Renal cortex interstitium (tissue), 11 donors: ENCODE measurements around the gene NTRK3. TPM values are rescaled to one million over a fixed set of nuclear protein-coding genes. Genes with fewer than 3 reads are reported as not detected.
"Not testable (repeated sequence)": the region's sequence is repeated elsewhere in the genome, so short reads cannot be mapped to it uniquely, and the experiment has no call there.

Experiments used
- DNase-seq, 11 donors: peaks; one replicate each; pipeline ENCODE4 v3.0.0-alpha.2; 2013; ENCODE audit warnings: low read depth in 9 of 11, low spot score in 4 of 11; ENCODE audit errors: extremely low read depth in 1 of 11
- polyA plus RNA-seq, 3 donors: library from polyadenylated mRNA; unstranded; fragments of 120-200 nt; gene quantifications; one replicate each; pipeline ENCODE4 v1.2.1, GENCODE V29; 2013; ENCODE audit not compliant: insufficient read length in 3 of 3

Gene NTRK3
- polyA plus RNA-seq, 3 donors: 9.1 to 19.2 (median 13.7) TPM

GRCh38 chr15:88100181-88100580, 156.4 kb downstream of the NTRK3 start:
- no peak for DNase-seq

- no peak for DNase-seq
Observed at GRCh38 chr15:88098361-88098760, 158.2 kb downstream of the NTRK3 start.

DNA sequence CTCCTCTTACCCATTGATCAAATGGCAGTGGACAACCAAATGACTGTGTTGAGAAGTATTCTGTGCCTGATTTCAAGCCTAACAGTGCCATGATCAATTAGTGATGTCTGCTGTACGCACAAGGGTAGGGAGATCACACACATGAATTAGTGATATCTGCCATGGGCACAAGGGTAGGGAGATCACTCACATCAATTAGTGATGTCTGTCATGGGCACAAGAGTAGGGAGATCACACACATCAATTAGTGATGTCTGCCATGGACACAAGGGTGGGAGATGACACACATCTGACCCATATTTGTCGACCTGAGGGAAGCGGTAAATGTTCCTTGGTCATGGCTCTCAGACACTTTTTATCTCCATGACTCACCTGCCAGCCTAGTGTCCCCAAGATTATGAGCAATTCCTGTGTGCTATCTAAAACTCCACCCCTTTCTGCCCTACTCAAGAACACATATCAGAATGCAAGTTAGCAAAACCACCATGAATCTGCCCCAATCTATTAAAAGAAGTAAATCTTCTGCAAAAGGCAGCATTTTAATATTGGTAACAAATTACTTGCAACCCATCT, 165.0 kb downstream of the NTRK3 start:
- no peak for DNase-seq

DNA sequence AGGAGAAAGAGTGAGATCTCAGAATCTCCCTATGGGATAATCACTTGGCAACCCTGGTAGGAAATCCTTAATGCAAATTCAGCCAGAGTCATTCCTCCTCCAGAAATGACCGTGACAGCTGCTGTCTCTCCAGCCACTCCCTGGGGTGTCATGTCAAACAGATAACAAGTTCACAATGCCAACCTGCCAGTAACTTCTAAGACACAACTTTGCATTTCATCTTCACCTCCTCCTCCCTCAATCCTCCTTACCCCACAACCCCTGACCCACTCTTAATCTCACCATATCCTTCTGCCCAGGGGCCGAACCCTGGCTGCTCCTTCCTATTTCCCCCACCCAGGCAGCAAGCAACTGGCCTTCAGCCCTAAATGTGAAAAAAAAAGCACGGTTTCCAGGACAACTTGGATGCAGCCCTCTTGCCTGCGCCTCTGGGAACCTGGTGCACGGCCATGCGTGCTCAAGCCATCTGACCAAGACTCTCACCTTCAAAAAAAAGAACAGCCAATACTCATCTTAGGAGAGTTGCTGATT, 166.0 kb downstream of the NTRK3 start:
- DNase-seq: no peak

GRCh38 chr15:88089731-88090130, 166.8 kb downstream of the NTRK3 start:
- no peak for DNase-seq

- DNase-seq: no peak
Observed at GRCh38 chr15:88089024-88089620, 167.4 kb downstream of the NTRK3 start.

- DNase-seq: peak in 2 of 11 donors; percentile 18 to 26
Observed at GRCh38 chr15:88083811-88084760, 172.5 kb downstream of the NTRK3 start.

GRCh38 chr15:88080616-88081015, 175.9 kb downstream of the NTRK3 start:
- DNase-seq: no peak

GRCh38 chr15:88077296-88078020, 179.1 kb downstream of the NTRK3 start:
- no peak for DNase-seq

DNA sequence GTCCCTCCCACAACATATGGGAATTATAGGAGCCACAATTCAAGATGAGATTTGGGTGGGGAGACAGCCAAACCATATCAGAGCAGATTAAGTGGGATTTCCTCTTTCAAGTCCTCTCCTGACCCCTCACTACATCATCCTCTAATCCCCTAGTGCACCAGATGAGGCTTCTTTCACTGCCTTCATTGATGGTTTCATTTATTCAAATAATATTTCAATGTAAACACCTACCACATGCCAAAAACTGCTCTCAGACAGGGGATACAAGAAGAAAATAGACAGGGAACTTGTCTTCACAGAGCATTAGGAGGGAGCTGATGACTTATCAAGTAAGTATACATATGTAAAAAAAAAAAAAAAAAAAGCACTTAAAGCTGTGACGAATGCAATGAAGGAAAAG, 180.2 kb downstream of the NTRK3 start:
- DNase-seq: no peak

- DNase-seq: no peak
Observed at GRCh38 chr15:88075102-88075501, 181.4 kb downstream of the NTRK3 start.

- no peak for DNase-seq
Observed at GRCh38 chr15:88074386-88074785, 182.2 kb downstream of the NTRK3 start.

DNA sequence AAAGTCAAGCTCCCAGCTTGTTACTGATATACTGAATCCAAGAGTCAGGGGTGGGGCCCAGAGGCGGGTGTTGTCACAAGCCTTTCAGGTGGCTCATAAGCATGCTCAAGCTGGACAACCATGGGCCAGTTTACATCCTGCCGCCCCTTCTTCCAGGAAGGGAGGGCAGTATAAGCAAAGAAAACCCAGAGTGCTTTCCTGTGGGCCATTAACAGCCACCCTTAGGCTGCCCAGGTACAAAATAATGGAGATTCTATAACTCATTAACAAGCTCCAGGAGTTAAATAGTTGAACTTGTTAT, 183.2 kb downstream of the NTRK3 start:
- peak in 3 of 11 donors; percentile 26 to 62 (median 39) for DNase-seq

GRCh38 chr15:88072598-88073390, 183.7 kb downstream of the NTRK3 start:
- no peak for DNase-seq

GRCh38 chr15:88072133-88072532, 184.4 kb downstream of the NTRK3 start:
- not testable (repeated sequence) for DNase-seq

GRCh38 chr15:88071141-88071540, 185.4 kb downstream of the NTRK3 start:
- DNase-seq: no peak

GRCh38 chr15:88069561-88069960, 187.0 kb downstream of the NTRK3 start:
- no peak for DNase-seq

GRCh38 chr15:88067331-88067685, 189.2 kb downstream of the NTRK3 start:
- DNase-seq: no peak
